ENCODE measurements around the gene FAM89A. TPM values are rescaled to one million over a fixed set of nuclear protein-coding genes. Genes with fewer than 3 reads are reported as not detected.

FAM89A gene
- total and polyA plus RNA-seq, 2 of the 13 experiments (the other 11 are each of a cell fraction or from before 2014, with no cell fraction given): 0.35 to 0.44 TPM

DNA sequence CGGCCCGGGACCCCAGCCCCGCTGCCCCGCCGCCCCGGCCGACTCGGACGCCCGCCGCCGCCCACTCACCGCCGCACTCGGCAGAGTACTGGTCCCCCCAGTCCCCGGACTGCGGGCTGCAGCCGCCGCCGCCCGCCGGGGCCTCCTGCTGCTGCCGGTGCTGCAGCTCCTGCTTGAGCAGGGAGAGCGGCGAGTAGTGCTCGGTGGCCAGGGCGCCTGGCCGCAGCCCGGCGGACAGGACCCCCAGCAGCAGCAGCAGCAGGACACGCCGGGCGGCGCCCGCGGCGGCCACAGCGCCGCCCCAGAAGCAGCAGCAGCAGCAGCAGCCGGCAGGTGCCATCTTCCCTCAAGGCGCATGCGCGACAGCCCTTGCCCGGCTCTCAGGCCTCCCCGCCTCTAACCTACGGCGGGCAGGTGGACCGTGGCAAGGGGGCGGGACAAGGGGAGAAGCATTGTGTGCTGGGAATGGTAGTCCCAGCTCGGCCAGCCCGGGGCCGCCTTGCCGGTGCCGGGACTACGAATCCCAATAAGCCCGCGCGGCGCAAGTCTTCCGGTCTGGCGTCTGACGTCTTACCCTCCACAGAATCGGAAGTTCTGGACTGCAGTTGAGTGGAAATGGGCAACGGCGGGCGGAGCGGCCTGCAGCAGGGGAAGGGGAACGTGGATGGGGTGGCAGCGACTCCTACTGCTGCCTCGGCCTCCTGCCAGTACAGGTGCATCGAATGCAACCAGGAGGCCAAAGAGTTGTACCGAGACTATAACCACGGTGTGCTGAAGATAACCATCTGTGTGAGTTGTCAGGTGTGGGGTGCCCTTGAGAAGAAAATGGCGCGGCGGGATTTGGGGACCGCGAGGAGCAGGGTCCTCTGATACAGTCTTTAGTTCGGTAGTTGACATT is 61.3 kb downstream of the FAM89A start, which contains the start of the genes ARV1 and TTC13 (continued):
- TF ChIP-seq, protein P1, sequence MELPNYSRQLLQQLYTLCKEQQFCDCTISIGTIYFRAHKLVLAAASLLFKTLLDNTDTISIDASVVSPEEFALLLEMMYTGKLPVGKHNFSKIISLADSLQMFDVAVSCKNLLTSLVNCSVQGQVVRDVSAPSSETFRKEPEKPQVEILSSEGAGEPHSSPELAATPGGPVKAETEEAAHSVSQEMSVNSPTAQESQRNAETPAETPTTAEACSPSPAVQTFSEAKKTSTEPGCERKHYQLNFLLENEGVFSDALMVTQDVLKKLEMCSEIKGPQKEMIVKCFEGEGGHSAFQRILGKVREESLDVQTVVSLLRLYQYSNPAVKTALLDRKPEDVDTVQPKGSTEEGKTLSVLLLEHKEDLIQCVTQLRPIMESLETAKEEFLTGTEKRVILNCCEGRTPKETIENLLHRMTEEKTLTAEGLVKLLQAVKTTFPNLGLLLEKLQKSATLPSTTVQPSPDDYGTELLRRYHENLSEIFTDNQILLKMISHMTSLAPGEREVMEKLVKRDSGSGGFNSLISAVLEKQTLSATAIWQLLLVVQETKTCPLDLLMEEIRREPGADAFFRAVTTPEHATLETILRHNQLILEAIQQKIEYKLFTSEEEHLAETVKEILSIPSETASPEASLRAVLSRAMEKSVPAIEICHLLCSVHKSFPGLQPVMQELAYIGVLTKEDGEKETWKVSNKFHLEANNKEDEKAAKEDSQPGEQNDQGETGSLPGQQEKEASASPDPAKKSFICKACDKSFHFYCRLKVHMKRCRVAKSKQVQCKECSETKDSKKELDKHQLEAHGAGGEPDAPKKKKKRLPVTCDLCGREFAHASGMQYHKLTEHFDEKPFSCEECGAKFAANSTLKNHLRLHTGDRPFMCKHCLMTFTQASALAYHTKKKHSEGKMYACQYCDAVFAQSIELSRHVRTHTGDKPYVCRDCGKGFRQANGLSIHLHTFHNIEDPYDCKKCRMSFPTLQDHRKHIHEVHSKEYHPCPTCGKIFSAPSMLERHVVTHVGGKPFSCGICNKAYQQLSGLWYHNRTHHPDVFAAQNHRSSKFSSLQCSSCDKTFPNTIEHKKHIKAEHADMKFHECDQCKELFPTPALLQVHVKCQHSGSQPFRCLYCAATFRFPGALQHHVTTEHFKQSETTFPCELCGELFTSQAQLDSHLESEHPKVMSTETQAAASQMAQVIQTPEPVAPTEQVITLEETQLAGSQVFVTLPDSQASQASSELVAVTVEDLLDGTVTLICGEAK (IDR thresholded peaks at IDR 0.05): peak; percentile 51; the same call in 1 of the 2 replicates
- TF ChIP-seq, protein P1 (CRISPR knock-in tag; IDR thresholded peaks at IDR 0.05): peak; percentile 77; the same call in 1 of the 2 replicates
- TF ChIP-seq CCDC6 (CRISPR knock-in tag; IDR thresholded peaks at IDR 0.05): no peak; the same call in 1 of the 2 replicates
- peak; percentile 98 for TF ChIP-seq CREM (IDR thresholded peaks at IDR 0.05)
- no peak for TF ChIP-seq CREM (CRISPR knock-in tag; IDR thresholded peaks at IDR 0.05)
- TF ChIP-seq, protein P2, sequence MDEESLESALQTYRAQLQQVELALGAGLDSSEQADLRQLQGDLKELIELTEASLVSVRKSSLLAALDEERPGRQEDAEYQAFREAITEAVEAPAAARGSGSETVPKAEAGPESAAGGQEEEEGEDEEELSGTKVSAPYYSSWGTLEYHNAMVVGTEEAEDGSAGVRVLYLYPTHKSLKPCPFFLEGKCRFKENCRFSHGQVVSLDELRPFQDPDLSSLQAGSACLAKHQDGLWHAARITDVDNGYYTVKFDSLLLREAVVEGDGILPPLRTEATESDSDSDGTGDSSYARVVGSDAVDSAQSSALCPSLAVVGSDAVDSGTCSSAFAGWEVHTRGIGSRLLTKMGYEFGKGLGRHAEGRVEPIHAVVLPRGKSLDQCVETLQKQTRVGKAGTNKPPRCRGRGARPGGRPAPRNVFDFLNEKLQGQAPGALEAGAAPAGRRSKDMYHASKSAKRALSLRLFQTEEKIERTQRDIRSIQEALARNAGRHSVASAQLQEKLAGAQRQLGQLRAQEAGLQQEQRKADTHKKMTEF (CRISPR knock-in tag; IDR thresholded peaks at IDR 0.05): peak; percentile 82
- no peak for TF ChIP-seq XBP1 (CRISPR knock-in tag; IDR thresholded peaks at IDR 0.05)
- TF ChIP-seq ZNF543 (CRISPR knock-in tag; IDR thresholded peaks at IDR 0.05): peak; percentile 36; the same call in 1 of the 2 replicates
- TF ChIP-seq ZNF446 (CRISPR knock-in tag; IDR thresholded peaks at IDR 0.05): no peak
- TF ChIP-seq, protein P3, sequence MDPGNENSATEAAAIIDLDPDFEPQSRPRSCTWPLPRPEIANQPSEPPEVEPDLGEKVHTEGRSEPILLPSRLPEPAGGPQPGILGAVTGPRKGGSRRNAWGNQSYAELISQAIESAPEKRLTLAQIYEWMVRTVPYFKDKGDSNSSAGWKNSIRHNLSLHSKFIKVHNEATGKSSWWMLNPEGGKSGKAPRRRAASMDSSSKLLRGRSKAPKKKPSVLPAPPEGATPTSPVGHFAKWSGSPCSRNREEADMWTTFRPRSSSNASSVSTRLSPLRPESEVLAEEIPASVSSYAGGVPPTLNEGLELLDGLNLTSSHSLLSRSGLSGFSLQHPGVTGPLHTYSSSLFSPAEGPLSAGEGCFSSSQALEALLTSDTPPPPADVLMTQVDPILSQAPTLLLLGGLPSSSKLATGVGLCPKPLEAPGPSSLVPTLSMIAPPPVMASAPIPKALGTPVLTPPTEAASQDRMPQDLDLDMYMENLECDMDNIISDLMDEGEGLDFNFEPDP (CRISPR knock-in tag; conservative IDR thresholded peaks at IDR 0.05): no peak
- no peak for TF ChIP-seq ZNF230 (CRISPR knock-in tag; IDR thresholded peaks at IDR 0.05)
- TF ChIP-seq PHF5A (CRISPR knock-in tag; IDR thresholded peaks at IDR 0.05; ENCODE audit: low read depth, unreplicated experiment): no peak
- no peak for TF ChIP-seq SMAD9 (CRISPR knock-in tag; IDR thresholded peaks at IDR 0.05)
- peak; percentile 26; the same call in 1 of the 2 replicates for TF ChIP-seq RARA (CRISPR knock-in tag; IDR thresholded peaks at IDR 0.05)
- no peak for TF ChIP-seq ZNF484 (CRISPR knock-in tag; IDR thresholded peaks at IDR 0.05; ENCODE audit: borderline replicate concordance, low read depth)
- TF ChIP-seq, protein P4, sequence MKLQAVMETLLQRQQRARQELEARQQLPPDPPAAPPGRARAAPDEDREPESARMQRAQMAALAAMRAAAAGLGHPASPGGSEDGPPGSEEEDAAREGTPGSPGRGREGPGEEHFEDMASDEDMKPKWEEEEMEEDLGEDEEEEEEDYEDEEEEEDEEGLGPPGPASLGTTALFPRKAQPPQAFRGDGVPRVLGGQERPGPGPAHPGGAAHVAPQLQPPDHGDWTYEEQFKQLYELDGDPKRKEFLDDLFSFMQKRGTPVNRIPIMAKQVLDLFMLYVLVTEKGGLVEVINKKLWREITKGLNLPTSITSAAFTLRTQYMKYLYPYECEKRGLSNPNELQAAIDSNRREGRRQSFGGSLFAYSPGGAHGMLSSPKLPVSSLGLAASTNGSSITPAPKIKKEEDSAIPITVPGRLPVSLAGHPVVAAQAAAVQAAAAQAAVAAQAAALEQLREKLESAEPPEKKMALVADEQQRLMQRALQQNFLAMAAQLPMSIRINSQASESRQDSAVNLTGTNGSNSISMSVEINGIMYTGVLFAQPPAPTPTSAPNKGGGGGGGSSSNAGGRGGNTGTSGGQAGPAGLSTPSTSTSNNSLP (IDR thresholded peaks at IDR 0.05; ENCODE audit: low read depth, low read length): no peak

Measured in HepG2 (cell line).